T-cell (primary cell): ENCODE results near the gene MSL3. TPM values are rescaled to one million over a fixed set of nuclear protein-coding genes. Genes with fewer than 3 reads are reported as not detected.
A peak's percentile ranks its signal among the peaks of the same experiment; 100 is the strongest.

Experiments used
- ATAC-seq, 4 experiments: fragments of 200-7000 bp in 3 of 4; fragments of 150-1000 bp in 1 of 4; cut with Tn5 transposase; replicated peaks in 1 of 4; 1 replicate in 3 of 4; 2 replicates in 1 of 4; pipeline ENCODE4 v1.10.0; 2021; ENCODE audit warnings: moderate library complexity in 3 of 4, mild to moderate bottlenecking in 2 of 4, moderate number of reproducible peaks in 1 of 4
- CTCF ChIA-PET, 2 donors: fragments of 300-600 bp; sonication (Branson Sonifier 250); formaldehyde crosslinking; loops; one replicate each; lab custom pipeline; 2022; ENCODE audit warnings: antibody characterized with exemption in 2 of 2; lab: Charles Lee
- POLR2A ChIA-PET, 2 donors: fragments of 300-600 bp; sonication (Branson Sonifier 250); formaldehyde crosslinking; loops; one replicate each; lab custom pipeline; 2022; ENCODE audit warnings: antibody characterized with exemption in 2 of 2; lab: Charles Lee
- DNase-seq, 35 experiments: peaks; one replicate each; pipeline versions ENCODE4 v3.0.0 to v3.0.0-alpha.2; 2013 to 2023
- H3K27ac ChIP-seq: one replicate; pipeline ENCODE4 v1.5.1; 2013; ENCODE audit warnings: low read length
- H3K27me3 ChIP-seq, 2 experiments: replicated peaks in 1 of 2; 1 replicate in 1 of 2; 2 replicates in 1 of 2; pipeline versions ENCODE4 v1.6.1 to v1.7.0; 2013; ENCODE audit warnings: low read length in 1 of 2, mixed read lengths in 1 of 2; ENCODE audit not compliant: control insufficient read depth in 2 of 2, insufficient read depth in 2 of 2; ENCODE audit errors: extremely low read depth in 1 of 2
- H3K36me3 ChIP-seq, 2 donors: 1 replicate in 1 of 2; 2 replicates in 1 of 2; pipeline versions ENCODE4 v1.6.1 to v1.7.0; 2013; ENCODE audit warnings: low read length in 1 of 2; ENCODE audit not compliant: control insufficient read depth in 2 of 2, insufficient read depth in 1 of 2; ENCODE audit errors: extremely low read depth in 1 of 2
- H3K4me1 ChIP-seq, 2 experiments: 1 replicate in 1 of 2; 2 replicates in 1 of 2; pipeline versions ENCODE4 v1.6.1 to v1.7.0; 2013; ENCODE audit warnings: low read length in 2 of 2, mixed read lengths in 1 of 2; ENCODE audit not compliant: insufficient read depth in 2 of 2, control insufficient read depth in 1 of 2; ENCODE audit errors: extremely low read depth in 1 of 2
- H3K4me3 ChIP-seq, 2 donors: 1 replicate in 1 of 2; 2 replicates in 1 of 2; pipeline versions ENCODE4 v1.5.1 to v1.7.0; 2013; ENCODE audit warnings: mild to moderate bottlenecking in 2 of 2, low read length in 1 of 2, moderate library complexity in 1 of 2; ENCODE audit not compliant: control insufficient read depth in 1 of 2; ENCODE audit errors: extremely low read depth in 1 of 2
- H3K9me3 ChIP-seq: 2 replicates; pipeline ENCODE4 v1.7.0; 2013
- H3K27ac Mint-ChIP-seq, 2 donors: one replicate each; pipeline ENCODE4 v1.8.0; 2020 to 2021; ENCODE audit warnings: mild to moderate bottlenecking in 2 of 2, mixed read lengths in 2 of 2
- H3K27me3 Mint-ChIP-seq, 2 donors: one replicate each; pipeline ENCODE4 v1.8.0; 2021 to 2022; ENCODE audit warnings: mixed read lengths in 2 of 2
- H3K36me3 Mint-ChIP-seq: one replicate; pipeline ENCODE4 v1.8.0; 2021; ENCODE audit warnings: mixed read lengths
- H3K4me1 Mint-ChIP-seq, 3 donors: one replicate each; pipeline ENCODE4 v1.8.0; 2020 to 2022; ENCODE audit warnings: mixed read lengths in 3 of 3, mild to moderate bottlenecking in 1 of 3
- H3K4me3 Mint-ChIP-seq, 3 donors: one replicate each; pipeline ENCODE4 v1.8.0; 2020 to 2022; ENCODE audit warnings: mild to moderate bottlenecking in 3 of 3, mixed read lengths in 3 of 3, moderate library complexity in 3 of 3
- H3K9me3 Mint-ChIP-seq, 3 donors: one replicate each; pipeline ENCODE4 v1.8.0; 2020 to 2022; ENCODE audit warnings: mixed read lengths in 3 of 3
- WGBS: methylation state at CpG from one replicate; pipeline ENCODE4 v1.1.5; 2013; ENCODE audit warnings: missing lambda C conversion rate; ENCODE audit not compliant: insufficient coverage; 5-methylcytosine and 5-hydroxymethylcytosine counted together
- total RNA-seq, 35 experiments: library from RNA in 6 of 35; stranded (reverse) in 6 of 35; fragments of 120-200 nt in 1 of 35; gene quantifications; one replicate each; pipeline versions ENCODE4 v1.2.1 to v1.2.4 and lab custom pipeline; 2013 to 2026

The MSL3 gene
- total RNA-seq: 100 to 1,000 TPM; 109 to 140 (median 133) TPM
- total RNA-seq (2013): 95.4 TPM
- total RNA-seq (lab: John Stamatoyannopoulos, UW): 46.8 to 352 (median 168) reads per million in 29 experiments

DNA sequence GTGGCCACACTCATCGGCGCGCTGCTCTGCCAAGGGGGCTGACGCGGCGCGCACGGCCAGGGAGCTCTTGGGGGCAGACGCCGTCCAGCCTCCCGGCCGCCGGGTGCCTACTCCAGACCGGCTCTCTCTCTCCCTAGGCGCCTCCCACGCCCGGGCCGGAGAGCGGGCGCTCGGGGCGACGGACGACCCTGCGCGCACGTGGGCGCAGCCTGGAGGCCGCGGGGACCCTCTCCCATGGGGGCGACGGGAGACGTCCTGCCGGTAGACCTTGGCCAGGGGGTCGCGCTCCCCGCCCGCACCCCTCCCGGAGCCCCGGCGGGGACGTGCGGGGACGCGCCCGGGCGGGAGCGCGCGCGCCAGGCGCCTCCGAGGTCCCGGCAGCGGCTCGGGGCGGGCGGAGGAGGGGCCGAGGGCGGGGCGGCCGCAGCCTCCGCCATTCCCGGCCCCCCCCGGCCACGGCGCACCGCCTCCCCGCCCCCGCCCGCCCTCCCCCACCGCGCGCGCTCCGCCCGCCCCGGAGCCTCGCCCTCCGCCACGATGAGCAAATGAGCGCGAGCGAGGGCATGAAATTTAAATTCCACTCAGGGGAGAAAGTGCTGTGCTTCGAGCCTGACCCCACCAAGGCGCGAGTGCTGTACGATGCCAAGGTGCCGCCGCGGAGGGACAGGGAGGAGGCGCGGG lies at the start of gene MSL3:
MSL3 (plus strand) TSS at position 519 of the 681 bp plus-strand sequence; CDS start at position 546, 27 bp downstream.
- Mint-ChIP-seq H3K4me3 (peak within 1 kb of the TSS; percentile 83 to 98 (median 95)), H3K27ac (peak within 1 kb of the TSS; percentile 98 to 100), H3K9me3 (no peaks in the 10 kb centered on the region), H3K4me1 (peaks cover 31 to 49% (median 33%) of the 10 kb centered on the region in 3 donors), H3K27me3 (peaks cover 0 to 10% of the 10 kb centered on the region in 2 donors), H3K36me3 (peaks cover 17% of the 10 kb centered on the region)
- CTCF ChIA-PET: interaction anchor here (0.7 to 2.0 kb wide), 4 partner anchors 9 to 16 kb away, joined by 3 to 7 read pairs (median 4); no protein-coding TSS in a partner anchor
- Histone ChIP-seq H3K36me3 (peaks cover 0 to 14% of the 10 kb centered on the region in 2 donors), H3K27ac (peak within 1 kb of the TSS; percentile 88), H3K9me3 (no peaks in the 10 kb centered on the region), H3K4me3 (peak within 1 kb of the TSS; percentile 87 to 92), H3K27me3 (no peaks in the 10 kb centered on the region), H3K4me1 (peaks cover 5 to 19% of the 10 kb centered on the region in 2 experiments)
- POLR2A ChIA-PET: no interaction called here
- 0% methylated on average over 50 of the region's 93 CpGs for WGBS
- DNase-seq (peak in 21 of 35 experiments; percentile 26 to 79 (median 50)), ATAC-seq (peak; percentile 48 to 73 (median 66))

- Histone ChIP-seq H3K36me3 (no peaks in the 10 kb centered on the region), H3K4me3 (no peak overlapping the region), H3K27me3 (no peaks in the 10 kb centered on the region), H3K9me3 (no peaks in the 10 kb centered on the region), H3K27ac (no peak overlapping the region), H3K4me1 (no peaks in the 10 kb centered on the region)
- POLR2A ChIA-PET: interaction anchor here in 1 of 2 donors (1.2 kb wide), 1 partner anchor 49 kb away, joined by 12 read pairs; no protein-coding TSS in a partner anchor
- no peak overlapping the region for H3K27ac Mint-ChIP-seq
- H3K4me3 Mint-ChIP-seq: no peak overlapping the region
- no peak for ATAC-seq
- H3K27me3 Mint-ChIP-seq: peaks cover 0 to 13% of the 10 kb centered on the region in 2 donors
- DNase-seq: no peak
- H3K4me1 Mint-ChIP-seq: peaks cover 0 to 2% (median 0%) of the 10 kb centered on the region in 3 donors
- no peaks in the 10 kb centered on the region for H3K36me3 Mint-ChIP-seq
- CTCF ChIA-PET: no interaction called here
- 100% methylated on average over 2 of the region's 5 CpGs for WGBS
- H3K9me3 Mint-ChIP-seq: no peaks in the 10 kb centered on the region
Observed at GRCh38 chrX:11722304-11722703, 35.7 kb upstream of the MSL3 start.

DNA sequence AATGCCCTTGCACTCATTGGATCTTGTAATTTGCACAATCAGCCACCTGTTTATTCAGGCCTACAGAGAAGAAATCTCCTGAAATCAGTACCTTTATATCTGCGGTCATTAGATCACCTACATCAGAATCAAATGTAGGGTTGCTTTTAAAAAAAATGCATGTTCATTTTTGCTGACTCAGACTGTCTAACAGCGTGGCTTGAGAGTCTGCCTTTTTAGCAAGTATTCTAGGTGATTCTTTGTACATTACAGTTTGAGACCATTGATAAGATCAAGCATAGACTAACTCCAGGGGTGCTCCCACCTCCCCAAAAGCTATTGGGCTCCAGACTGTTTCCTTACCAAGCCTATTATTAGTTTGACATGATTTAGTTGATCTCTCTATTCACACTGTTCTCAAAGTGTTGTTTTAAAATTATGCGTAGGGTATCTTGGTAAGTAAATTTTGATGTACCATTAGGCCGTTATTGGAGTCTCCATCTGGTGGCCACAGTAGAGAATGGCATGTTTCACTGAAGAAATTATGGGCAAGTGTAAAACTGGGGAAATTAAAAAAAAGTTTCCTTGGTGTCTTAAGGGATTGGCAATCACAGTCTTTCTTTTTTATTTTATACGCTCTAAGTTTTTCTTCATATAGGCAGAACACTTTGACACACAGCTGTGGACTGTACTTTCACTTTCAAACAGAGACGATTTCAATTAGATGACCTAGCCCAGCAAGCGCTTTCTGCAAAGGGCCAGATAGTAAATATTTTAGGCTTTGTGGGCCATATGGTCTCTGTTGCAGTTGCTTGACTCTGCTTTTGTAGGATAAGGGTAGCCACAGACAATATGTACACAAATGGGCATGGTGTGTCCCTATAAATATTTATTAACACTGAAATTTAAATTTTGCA lies 33.7 kb upstream of the MSL3 start:
- Mint-ChIP-seq H3K36me3 (no peaks in the 10 kb centered on the region), H3K4me3 (no peak overlapping the region), H3K27me3 (peaks cover 0 to 20% of the 10 kb centered on the region in 2 donors), H3K4me1 (peaks cover 0 to 2% (median 0%) of the 10 kb centered on the region in 3 donors), H3K9me3 (no peaks in the 10 kb centered on the region), H3K27ac (no peak overlapping the region)
- Histone ChIP-seq H3K27me3 (no peaks in the 10 kb centered on the region), H3K36me3 (no peaks in the 10 kb centered on the region), H3K4me1 (no peaks in the 10 kb centered on the region), H3K27ac (no peak overlapping the region), H3K4me3 (no peak overlapping the region), H3K9me3 (no peaks in the 10 kb centered on the region)
- WGBS: no CpG with 5 or more reads among the region's 7 CpGs
- ChIA-PET POLR2A (no interaction called here), CTCF (interaction anchor here (0.6 to 1.1 kb wide), 4 partner anchors 11 to 1025 kb away, joined by 3 read pairs; no protein-coding TSS in a partner anchor)
- DNase-seq: peak in 13 of 35 experiments; percentile 0 to 48 (median 2)
- ATAC-seq: peak in 2 of 4 experiments; percentile 43 to 50

- no peaks in the 10 kb centered on the region for H3K9me3 ChIP-seq
- no peaks in the 10 kb centered on the region for H3K4me1 ChIP-seq
- Mint-ChIP-seq H3K4me1 (peaks cover 0 to 2% (median 0%) of the 10 kb centered on the region in 3 donors), H3K27me3 (peaks cover 0 to 25% of the 10 kb centered on the region in 2 donors), H3K9me3 (no peaks in the 10 kb centered on the region), H3K4me3 (no peak overlapping the region), H3K36me3 (no peaks in the 10 kb centered on the region), H3K27ac (no peak overlapping the region)
- ChIA-PET POLR2A (no interaction called here), CTCF (interaction anchor here in 1 of 2 donors (1.1 kb wide), 1 partner anchor 41 kb away, joined by 3 read pairs; no protein-coding TSS in a partner anchor)
- H3K27me3 ChIP-seq: no peaks in the 10 kb centered on the region
- H3K4me3 ChIP-seq: no peak overlapping the region
- no CpG with 5 or more reads among the region's 8 CpGs for WGBS
- ATAC-seq (no peak), DNase-seq (no peak)
- no peaks in the 10 kb centered on the region for H3K36me3 ChIP-seq
- no peak overlapping the region for H3K27ac ChIP-seq
Observed at GRCh38 chrX:11725631-11726442, 32.2 kb upstream of the MSL3 start.

DNA sequence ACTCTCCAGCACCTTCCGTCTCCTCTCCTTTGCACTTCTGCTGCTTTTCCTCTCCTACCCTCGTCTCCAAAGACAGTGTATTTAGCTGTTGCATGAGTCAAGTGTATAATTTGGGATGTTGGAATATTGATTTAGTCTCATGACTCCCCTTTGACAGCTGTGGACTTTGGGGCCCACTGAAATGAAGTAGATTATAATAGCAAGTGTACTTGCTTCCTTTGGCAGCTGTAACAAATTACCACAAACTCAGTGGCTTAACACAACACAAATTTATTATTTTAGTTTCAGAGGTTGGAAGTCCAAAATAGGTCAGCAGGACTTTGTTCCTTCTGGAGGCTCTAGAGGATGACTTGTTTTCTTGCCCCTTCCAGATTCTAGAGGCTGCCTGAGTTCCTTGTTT lies 29.5 kb upstream of the MSL3 start:
- Histone ChIP-seq H3K9me3 (no peaks in the 10 kb centered on the region), H3K4me1 (no peaks in the 10 kb centered on the region), H3K27me3 (no peaks in the 10 kb centered on the region), H3K4me3 (no peak overlapping the region), H3K36me3 (no peaks in the 10 kb centered on the region), H3K27ac (no peak overlapping the region)
- Mint-ChIP-seq H3K9me3 (no peaks in the 10 kb centered on the region), H3K4me3 (no peak overlapping the region), H3K27ac (no peak overlapping the region), H3K4me1 (peaks cover 0 to 2% (median 0%) of the 10 kb centered on the region in 3 donors), H3K36me3 (no peaks in the 10 kb centered on the region), H3K27me3 (peaks cover 2 to 36% of the 10 kb centered on the region in 2 donors)
- CTCF ChIA-PET: no interaction called here
- POLR2A ChIA-PET: no interaction called here
- WGBS: no CpG with 5 or more reads among the region's 2 CpGs
- no peak for DNase-seq
- no peak for ATAC-seq
